HG02571 (cell line): ENCODE measurements around the gene THSD7B.
"Not testable (repeated sequence)": the region's sequence is repeated elsewhere in the genome, so short reads cannot be mapped to it uniquely, and the experiment has no call there.

ENCODE experiments used
- ATAC-seq: cut with Tn5 transposase; IDR thresholded peaks from one replicate; pipeline ENCODE4 v1.9.1; 2021; ENCODE audit warnings: mild to moderate bottlenecking, moderate library complexity; ENCODE audit not compliant: unreplicated experiment

THSD7B gene

DNA sequence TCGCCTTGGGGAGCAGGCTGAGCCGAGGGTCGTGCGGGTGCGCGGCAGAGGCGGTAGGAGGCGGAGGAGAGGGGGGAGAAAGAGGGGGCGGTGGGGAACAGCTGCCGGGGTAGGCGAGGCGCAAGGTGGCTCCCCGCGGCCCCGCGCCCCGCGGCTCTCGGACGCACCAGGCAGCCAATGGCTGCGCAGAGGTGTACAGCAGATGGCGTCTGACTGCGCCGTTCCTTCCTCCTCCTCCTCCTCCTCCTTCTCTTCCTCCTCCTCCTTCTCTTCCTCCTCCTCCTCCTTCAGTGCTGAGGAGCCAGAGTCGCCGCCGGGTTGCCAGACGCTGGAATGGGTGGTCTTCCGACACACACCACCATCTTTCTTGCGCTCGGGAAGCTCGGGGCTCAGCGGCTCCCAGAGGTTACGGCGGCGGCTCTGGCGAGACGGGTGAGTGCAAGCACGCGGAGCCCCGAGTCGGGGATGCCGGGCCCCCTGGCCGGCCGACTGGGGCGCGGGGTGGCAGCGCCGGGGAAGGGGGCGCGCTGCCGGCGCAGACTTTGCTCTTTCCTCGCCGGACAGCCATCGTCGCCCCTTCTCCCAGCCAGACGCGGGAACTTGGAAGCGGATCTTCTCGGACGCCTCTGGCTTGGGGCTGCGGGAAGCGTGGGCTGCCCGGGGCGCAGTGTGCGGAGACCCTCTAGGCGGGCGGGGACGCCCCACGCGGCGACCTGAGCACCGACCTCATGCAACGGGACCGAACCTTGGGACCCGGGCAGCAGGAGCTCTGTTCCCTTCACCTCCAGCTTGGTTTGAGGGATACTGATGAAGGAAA lies at the start of gene THSD7B:
THSD7B (plus strand) TSS at position 290 of the 817 bp plus-strand sequence. CDS start 116,634 bp downstream, outside the sequence.
- ATAC-seq = no peak

- ATAC-seq = no peak
These were observed 47.1 kb upstream of the THSD7B start for GRCh38 chr2:136718273-136718672.

- no peak for ATAC-seq
These were observed 37.2 kb upstream of the THSD7B start for GRCh38 chr2:136727973-136728699.

- ATAC-seq = no peak
These were observed 29.1 kb upstream of the THSD7B start for GRCh38 chr2:136736236-136736635.

DNA sequence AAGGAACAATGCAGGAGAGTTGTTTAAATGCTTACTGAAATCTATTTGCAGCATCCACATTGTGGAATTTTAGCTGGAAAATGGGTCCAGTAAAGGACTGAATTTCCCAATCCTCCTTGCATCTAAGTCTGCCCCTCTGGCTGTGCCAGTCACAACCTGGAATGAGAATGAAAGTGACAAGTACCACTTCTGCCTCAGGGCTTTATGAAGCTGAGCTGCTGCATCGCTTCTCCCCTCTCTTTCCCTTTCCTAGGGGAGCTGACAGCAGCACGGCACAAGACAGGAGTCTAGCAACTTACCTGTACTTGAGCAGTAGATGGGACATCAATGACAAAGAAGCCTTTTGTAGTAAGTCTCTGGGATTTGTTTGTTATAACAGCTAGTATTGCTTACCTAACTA lies 27.3 kb upstream of the THSD7B start:
- ATAC-seq = no peak

- no peak for ATAC-seq
These were observed 23.9 kb upstream of the THSD7B start for GRCh38 chr2:136741471-136741870.

GRCh38 chr2:136750065-136750464 lies 15.3 kb upstream of the THSD7B start:
- ATAC-seq = no peak

GRCh38 chr2:136751406-136751805 lies 13.9 kb upstream of the THSD7B start:
- ATAC-seq = no peak

GRCh38 chr2:136758504-136758903 lies 6.8 kb upstream of the THSD7B start:
- not testable (repeated sequence) for ATAC-seq

DNA sequence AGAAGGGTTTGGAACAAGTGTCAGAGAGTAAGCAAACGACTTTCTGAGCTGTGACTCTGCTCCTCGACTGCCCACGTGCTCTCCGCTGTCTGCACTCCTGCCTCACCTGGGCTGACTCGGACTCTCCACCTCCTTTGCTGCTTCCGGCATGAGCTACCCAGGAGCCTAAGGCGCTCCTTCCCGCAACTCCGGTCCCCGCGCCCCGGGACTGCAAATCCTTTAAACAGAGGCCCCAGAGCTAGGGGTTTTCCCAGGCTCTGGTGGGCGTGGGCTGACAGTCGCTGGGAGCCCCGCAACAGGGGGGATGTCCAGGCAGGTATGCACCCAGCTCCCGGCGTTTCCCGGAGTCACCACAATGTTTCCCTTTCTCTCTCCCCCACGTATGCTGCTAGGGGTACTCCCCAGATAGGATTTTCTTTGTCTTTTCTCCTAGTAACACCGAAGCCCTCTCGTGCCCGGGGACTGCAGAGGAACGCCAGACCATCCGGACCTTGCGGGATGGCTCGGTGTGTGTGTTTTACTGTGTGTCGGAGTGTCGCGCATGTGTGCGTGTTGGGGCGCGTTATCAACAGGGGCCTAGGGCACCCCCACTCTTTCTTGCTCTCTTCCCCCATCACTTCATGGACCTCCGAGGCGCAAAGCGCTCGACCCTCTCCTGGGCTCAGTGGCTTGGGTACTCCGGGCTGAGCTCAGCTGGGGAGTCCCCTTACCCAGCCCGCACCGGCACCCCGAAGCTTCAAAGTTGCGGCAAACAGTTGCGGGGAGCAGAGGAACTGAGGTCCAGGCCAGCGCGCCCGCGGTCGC lies 691 bp upstream of the THSD7B start:
- ATAC-seq = no peak

- ATAC-seq = no peak
These were observed 694 bp downstream of the THSD7B start for GRCh38 chr2:136766073-136766404.

GRCh38 chr2:136767030-136767429 lies 1.7 kb downstream of the THSD7B start:
- ATAC-seq = no peak

- ATAC-seq = no peak
These were observed 4.5 kb downstream of the THSD7B start for GRCh38 chr2:136769871-136770270.

GRCh38 chr2:136770384-136770783 lies 5.0 kb downstream of the THSD7B start:
- no peak for ATAC-seq

GRCh38 chr2:136777391-136777790 lies 12.0 kb downstream of the THSD7B start:
- ATAC-seq = no peak

DNA sequence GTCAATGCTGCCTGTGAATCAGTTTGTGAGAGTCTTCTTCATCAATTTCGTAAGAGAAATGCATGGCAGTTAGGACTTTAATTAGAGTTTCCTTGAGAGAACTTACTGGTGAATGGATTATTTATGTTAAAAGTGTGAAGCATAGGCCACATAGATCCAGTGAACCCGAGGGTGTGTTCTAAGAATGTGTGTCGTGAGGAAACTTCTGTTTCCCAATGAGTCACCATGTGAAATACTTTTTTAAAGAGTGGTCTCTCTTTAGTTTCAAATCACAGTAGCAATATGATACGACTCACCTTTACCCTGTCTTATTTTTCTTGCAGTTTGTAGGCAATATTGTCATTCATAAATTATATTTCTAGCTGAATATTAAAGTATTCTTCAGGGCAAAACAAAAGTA lies 18.5 kb downstream of the THSD7B start:
- no peak for ATAC-seq

DNA sequence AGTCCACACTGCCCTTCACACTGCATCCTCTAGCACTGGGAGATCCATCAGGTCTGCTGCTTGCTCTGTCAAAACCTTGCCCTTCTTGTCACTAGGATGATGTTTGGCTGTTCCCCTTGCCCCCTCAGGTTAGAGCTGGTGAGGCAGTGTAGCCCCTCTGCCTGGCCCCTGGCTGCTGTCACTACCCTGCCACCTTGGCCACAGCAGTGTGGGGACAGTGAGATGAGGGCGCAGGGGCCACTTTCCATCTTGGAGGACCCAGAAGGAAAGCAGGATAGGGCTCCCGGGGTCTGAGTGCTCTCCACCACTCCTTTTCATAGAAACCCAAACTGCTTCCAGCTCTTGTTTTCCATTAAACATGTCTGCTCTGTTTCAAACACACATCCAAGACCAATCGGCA lies 19.9 kb downstream of the THSD7B start:
- ATAC-seq = no peak

DNA sequence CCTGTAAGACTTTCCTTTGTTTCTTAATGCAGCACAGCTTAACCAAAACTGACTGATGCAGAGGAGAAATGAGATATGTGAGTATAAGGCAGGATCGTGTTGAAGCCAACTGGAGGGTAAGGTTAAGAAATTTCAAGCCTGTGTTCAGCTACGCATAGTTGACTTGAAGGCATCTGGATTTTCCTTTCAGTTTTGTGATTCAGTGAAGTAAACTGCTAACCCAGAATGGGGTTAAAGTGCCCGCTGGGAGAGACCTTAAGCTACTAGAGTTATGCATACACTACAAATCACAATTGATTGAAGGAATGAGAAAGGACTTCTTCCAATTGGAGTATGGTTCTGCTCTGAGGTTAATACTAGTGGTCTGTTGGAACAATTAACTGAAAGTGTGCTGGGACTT lies 22.6 kb downstream of the THSD7B start:
- no peak for ATAC-seq

DNA sequence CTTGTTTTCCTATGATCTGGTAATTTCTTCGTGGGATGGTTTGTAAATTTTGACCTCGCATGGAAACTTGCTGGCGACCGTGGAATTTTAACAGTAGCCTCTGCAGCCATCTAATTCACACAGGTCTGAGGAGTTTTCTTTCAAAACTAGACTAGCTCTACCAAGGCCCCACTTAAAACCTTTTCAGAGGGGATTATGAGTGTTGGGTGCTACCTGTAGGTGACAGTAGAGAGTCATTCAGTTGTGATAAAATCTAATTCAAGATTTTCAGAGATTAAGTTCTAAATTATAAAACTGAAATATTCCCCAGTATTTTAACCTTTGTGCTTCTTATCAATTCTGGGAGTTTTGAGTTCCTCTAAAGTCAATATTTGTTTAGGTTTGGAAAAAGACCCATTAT lies 31.0 kb downstream of the THSD7B start:
- ATAC-seq = no peak

- ATAC-seq = no peak
These were observed 33.4 kb downstream of the THSD7B start for GRCh38 chr2:136798766-136799165.

- no peak for ATAC-seq
These were observed 36.3 kb downstream of the THSD7B start for GRCh38 chr2:136801661-136802060.

- no peak for ATAC-seq
These were observed 44.7 kb downstream of the THSD7B start for GRCh38 chr2:136809998-136810397.
